GM03348 (cell line): ENCODE data around the gene NR6A1.
"Not testable (repeated sequence)": the region's sequence is repeated elsewhere in the genome, so short reads cannot be mapped to it uniquely, and the experiment has no call there.

Source experiments
- DNase-seq: peaks from one replicate; pipeline ENCODE4 v3.0.0; 2012; ENCODE audit warnings: low spot score

Gene NR6A1

GRCh38 chr9:124759327-124759726 lies 11.8 kb downstream of the NR6A1 start:
- no peak for DNase-seq

GRCh38 chr9:124758691-124759090 lies 12.4 kb downstream of the NR6A1 start:
- no peak for DNase-seq

- no peak for DNase-seq
Measured at GRCh38 chr9:124758061-124758460, 13.1 kb downstream of the NR6A1 start.

- no peak for DNase-seq
Measured at GRCh38 chr9:124757616-124758015, 13.5 kb downstream of the NR6A1 start.

GRCh38 chr9:124756011-124756410 lies 15.1 kb downstream of the NR6A1 start:
- DNase-seq, result no peak

GRCh38 chr9:124755061-124755460 lies 16.1 kb downstream of the NR6A1 start:
- no peak for DNase-seq

GRCh38 chr9:124754289-124754688 lies 16.8 kb downstream of the NR6A1 start:
- peak; percentile 31 for DNase-seq

- peak; percentile 62 for DNase-seq
Measured at GRCh38 chr9:124752967-124753366, 18.1 kb downstream of the NR6A1 start.

GRCh38 chr9:124749781-124750180 lies 21.3 kb downstream of the NR6A1 start:
- DNase-seq, result peak; percentile 9

- DNase-seq, result no peak
Measured at GRCh38 chr9:124749284-124749683, 21.8 kb downstream of the NR6A1 start.

GRCh38 chr9:124747065-124747464 lies 24.0 kb downstream of the NR6A1 start:
- no peak for DNase-seq

GRCh38 chr9:124743686-124744348 lies 27.3 kb downstream of the NR6A1 start:
- peak; percentile 5 for DNase-seq

- DNase-seq, result no peak
Measured at GRCh38 chr9:124742940-124743339, 28.2 kb downstream of the NR6A1 start.

GRCh38 chr9:124741662-124742061 lies 29.4 kb downstream of the NR6A1 start:
- DNase-seq, result no peak

GRCh38 chr9:124741149-124741548 lies 30.0 kb downstream of the NR6A1 start:
- no peak for DNase-seq

GRCh38 chr9:124739360-124739759 lies 31.8 kb downstream of the NR6A1 start:
- DNase-seq, result no peak

- DNase-seq, result not testable (repeated sequence)
Measured at GRCh38 chr9:124738075-124738474, 33.0 kb downstream of the NR6A1 start.

- DNase-seq, result peak; percentile 74
Measured at GRCh38 chr9:124735121-124735520, 36.0 kb downstream of the NR6A1 start.

GRCh38 chr9:124734741-124735083 lies 36.4 kb downstream of the NR6A1 start:
- not testable (repeated sequence) for DNase-seq

- DNase-seq, result no peak
Measured at GRCh38 chr9:124733964-124734740, 37.0 kb downstream of the NR6A1 start.

- no peak for DNase-seq
Measured at GRCh38 chr9:124730772-124731171, 40.3 kb downstream of the NR6A1 start.

GRCh38 chr9:124726886-124727285 lies 44.2 kb downstream of the NR6A1 start:
- no peak for DNase-seq

GRCh38 chr9:124725068-124725452 lies 46.1 kb downstream of the NR6A1 start:
- DNase-seq, result no peak
